ENCODE results near the gene FRMD3. TPM values are rescaled to one million over a fixed set of nuclear protein-coding genes. Genes with fewer than 3 reads are reported as not detected.
"Not testable (repeated sequence)": the region's sequence is repeated elsewhere in the genome, so short reads cannot be mapped to it uniquely, and the experiment has no call there.

FRMD3 gene
- total RNA-seq, 4 donors from 2014 or later = 2.2 to 5.8 (median 4.4) TPM

DNA sequence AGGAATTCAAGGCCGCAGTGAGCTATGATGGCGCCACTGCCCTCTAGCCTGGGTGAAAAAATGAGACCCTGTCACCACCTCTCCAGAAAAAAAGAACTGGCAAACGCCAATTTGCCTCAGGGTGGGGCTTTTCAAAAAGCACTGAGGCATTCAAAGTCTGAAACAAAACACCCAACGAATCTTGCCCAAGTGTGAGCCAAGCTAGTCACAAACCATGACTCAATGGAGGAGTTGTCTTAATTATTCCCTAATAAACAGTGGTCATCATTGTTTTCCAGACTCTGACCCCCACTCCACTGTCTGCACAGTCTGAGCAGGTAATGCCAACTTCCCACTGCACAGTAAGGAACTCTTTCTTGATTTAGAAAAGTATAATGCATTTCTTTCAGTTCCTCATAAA lies 16.8 kb downstream of the FRMD3 start:
- TF ChIP-seq, protein P1, sequence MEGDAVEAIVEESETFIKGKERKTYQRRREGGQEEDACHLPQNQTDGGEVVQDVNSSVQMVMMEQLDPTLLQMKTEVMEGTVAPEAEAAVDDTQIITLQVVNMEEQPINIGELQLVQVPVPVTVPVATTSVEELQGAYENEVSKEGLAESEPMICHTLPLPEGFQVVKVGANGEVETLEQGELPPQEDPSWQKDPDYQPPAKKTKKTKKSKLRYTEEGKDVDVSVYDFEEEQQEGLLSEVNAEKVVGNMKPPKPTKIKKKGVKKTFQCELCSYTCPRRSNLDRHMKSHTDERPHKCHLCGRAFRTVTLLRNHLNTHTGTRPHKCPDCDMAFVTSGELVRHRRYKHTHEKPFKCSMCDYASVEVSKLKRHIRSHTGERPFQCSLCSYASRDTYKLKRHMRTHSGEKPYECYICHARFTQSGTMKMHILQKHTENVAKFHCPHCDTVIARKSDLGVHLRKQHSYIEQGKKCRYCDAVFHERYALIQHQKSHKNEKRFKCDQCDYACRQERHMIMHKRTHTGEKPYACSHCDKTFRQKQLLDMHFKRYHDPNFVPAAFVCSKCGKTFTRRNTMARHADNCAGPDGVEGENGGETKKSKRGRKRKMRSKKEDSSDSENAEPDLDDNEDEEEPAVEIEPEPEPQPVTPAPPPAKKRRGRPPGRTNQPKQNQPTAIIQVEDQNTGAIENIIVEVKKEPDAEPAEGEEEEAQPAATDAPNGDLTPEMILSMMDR (IDR thresholded peaks at IDR 0.05) = no peak
- no peak for TF ChIP-seq POLR2A (IDR thresholded peaks at IDR 0.05)
- 71 to 75% methylated on average over 4 of the region's 4 CpGs for WGBS, 2 donors
- intact Hi-C loops (cut with DNase I; ENCODE audit: low total_unique reads) = no loop called here
- no peak overlapping the region for H3K4me3 ChIP-seq (ENCODE audit: low read depth, poor library complexity, severe bottlenecking)
- no peak for DNase-seq (ENCODE audit: low spot score in 2 of 2)

- 95 to 96% methylated on average over 1 of the region's 1 CpG for WGBS, 2 donors
- no peak overlapping the region for H3K4me3 ChIP-seq (ENCODE audit: low read depth, poor library complexity, severe bottlenecking)
- DNase-seq (ENCODE audit: low spot score in 2 of 2) = no peak
- TF ChIP-seq, protein P1 (IDR thresholded peaks at IDR 0.05) = no peak
- no peak for TF ChIP-seq POLR2A (IDR thresholded peaks at IDR 0.05)
- intact Hi-C loops (cut with DNase I; ENCODE audit: low total_unique reads) = no loop called here
Observed at GRCh38 chr9:83521011-83521410, 17.2 kb downstream of the FRMD3 start.

DNA sequence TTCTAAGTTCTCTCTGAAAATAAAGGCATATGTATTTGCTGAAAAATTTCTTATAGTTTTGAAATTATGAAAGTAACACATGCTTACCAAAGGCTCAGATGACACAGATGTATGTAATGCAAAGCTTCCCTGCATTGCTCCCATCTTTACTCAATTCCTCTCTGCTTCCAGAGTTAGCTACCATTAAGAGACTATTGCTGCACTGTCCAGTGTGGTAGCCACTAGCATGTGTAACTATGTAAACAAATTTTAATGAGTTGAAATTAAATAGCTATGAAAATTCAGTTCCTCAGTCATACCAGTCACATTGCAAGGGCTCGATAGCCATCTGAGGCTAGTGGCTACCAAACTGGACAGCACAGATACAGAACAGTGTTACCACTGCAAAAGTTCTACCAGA lies 17.9 kb downstream of the FRMD3 start:
- intact Hi-C loops (cut with DNase I; ENCODE audit: low total_unique reads) = no loop called here
- 96 to 100% methylated on average over 1 of the region's 1 CpG for WGBS, 2 donors
- TF ChIP-seq, protein P1 (IDR thresholded peaks at IDR 0.05) = no peak
- no peak for TF ChIP-seq POLR2A (IDR thresholded peaks at IDR 0.05)
- DNase-seq (ENCODE audit: low spot score in 2 of 2) = no peak
- no peak overlapping the region for H3K4me3 ChIP-seq (ENCODE audit: low read depth, poor library complexity, severe bottlenecking)

- DNase-seq (ENCODE audit: low spot score in 2 of 2); H3K4me3 ChIP-seq (ENCODE audit: low read depth, poor library complexity, severe bottlenecking); intact Hi-C loops (cut with DNase I; ENCODE audit: low total_unique reads): not testable (repeated sequence)
Observed at GRCh38 chr9:83517980-83518379, 20.2 kb downstream of the FRMD3 start.

- intact Hi-C loops (cut with DNase I; ENCODE audit: low total_unique reads) = no loop called here
- TF ChIP-seq, protein P1 (IDR thresholded peaks at IDR 0.05) = no peak
- no peak for TF ChIP-seq POLR2A (IDR thresholded peaks at IDR 0.05)
- WGBS, 2 donors = 97 to 98% methylated on average over 2 of the region's 2 CpGs
- no peak overlapping the region for H3K4me3 ChIP-seq (ENCODE audit: low read depth, poor library complexity, severe bottlenecking)
- no peak for DNase-seq (ENCODE audit: low spot score in 2 of 2)
Observed at GRCh38 chr9:83514767-83515166, 23.4 kb downstream of the FRMD3 start.

- H3K4me3 ChIP-seq (ENCODE audit: low read depth, poor library complexity, severe bottlenecking) = no peak overlapping the region
- no peak for DNase-seq (ENCODE audit: low spot score in 2 of 2)
- 86 to 88% methylated on average over 3 of the region's 3 CpGs for WGBS, 2 donors
- intact Hi-C loops (cut with DNase I; ENCODE audit: low total_unique reads) = no loop called here
- TF ChIP-seq POLR2A (IDR thresholded peaks at IDR 0.05) = no peak
- TF ChIP-seq, protein P1 (IDR thresholded peaks at IDR 0.05) = no peak
Observed at GRCh38 chr9:83512621-83513020, 25.6 kb downstream of the FRMD3 start.

All from lower leg skin (tissue), 4 donors.